Neuronal stem cell (in vitro differentiated cells): ENCODE results near the gene SEMA3A.

Experiments
- DNase-seq: peaks from one replicate; pipeline ENCODE4 v3.0.0-alpha.2; 2013; ENCODE audit warnings: low spot score
- H2AFZ ChIP-seq: one replicate; pipeline ENCODE4 v1.6.1; 2013; ENCODE audit warnings: mild to moderate bottlenecking, low read length, inconsistent platforms
- H2AK5ac ChIP-seq: 2 replicates; pipeline ENCODE4 v1.6.1; 2013; ENCODE audit warnings: low read depth, mild to moderate bottlenecking, inconsistent platforms, low read length, moderate library complexity, mixed read lengths
- H2BK120ac ChIP-seq: 2 replicates; pipeline ENCODE4 v1.6.1; 2013; ENCODE audit warnings: low read depth, mild to moderate bottlenecking, inconsistent platforms, low read length, moderate library complexity, mixed read lengths
- H2BK12ac ChIP-seq: one replicate; pipeline ENCODE4 v1.6.1; 2013; ENCODE audit warnings: low read length, inconsistent platforms
- H2BK15ac ChIP-seq: 2 replicates; pipeline ENCODE4 v1.6.1; 2013; ENCODE audit warnings: mild to moderate bottlenecking, low read length, inconsistent platforms, mixed read lengths
- H2BK5ac ChIP-seq: one replicate; pipeline ENCODE4 v1.6.1; 2013; ENCODE audit warnings: inconsistent platforms, mild to moderate bottlenecking, low read length, moderate library complexity
- H3K14ac ChIP-seq: one replicate; pipeline ENCODE4 v1.6.1; 2013; ENCODE audit warnings: low read length, inconsistent platforms
- H3K18ac ChIP-seq: 2 replicates; pipeline ENCODE4 v1.6.1; 2013; ENCODE audit warnings: low read length, inconsistent platforms
- H3K23ac ChIP-seq: 2 replicates; pipeline ENCODE4 v1.6.1; 2013; ENCODE audit warnings: low read depth, mild to moderate bottlenecking, mixed read lengths, low read length, inconsistent platforms; ENCODE audit not compliant: poor library complexity
- H3K27ac ChIP-seq: replicated peaks from 3 replicates; pipeline ENCODE4 v1.5.1; 2013; ENCODE audit warnings: low read length, inconsistent platforms
- H3K27me3 ChIP-seq, 3 experiments: 2 replicates each; pipeline ENCODE4 v1.6.1; 2013; ENCODE audit warnings: low read length in 3 of 3, mild to moderate bottlenecking in 2 of 3, inconsistent platforms in 1 of 3, low read depth in 1 of 3, mixed read lengths in 1 of 3, moderate library complexity in 1 of 3; ENCODE audit not compliant: control insufficient read depth in 3 of 3, insufficient read depth in 3 of 3
- H3K36me3 ChIP-seq, 2 donors: replicated peaks in 1 of 2; 2 replicates each; pipeline ENCODE4 v1.6.1; 2013; ENCODE audit warnings: low read length in 2 of 2; ENCODE audit not compliant: control insufficient read depth in 2 of 2, insufficient read depth in 2 of 2
- H3K4ac ChIP-seq: 2 replicates; pipeline ENCODE4 v1.6.1; 2013; ENCODE audit warnings: inconsistent platforms, mild to moderate bottlenecking, low read length, moderate library complexity
- H3K4me1 ChIP-seq, 2 donors: 1 replicate in 1 of 2; 2 replicates in 1 of 2; pipeline ENCODE4 v1.6.1; 2013; ENCODE audit warnings: low read length in 2 of 2, low read depth in 1 of 2; ENCODE audit not compliant: control insufficient read depth in 2 of 2, insufficient read depth in 1 of 2
- H3K4me2 ChIP-seq: one replicate; pipeline ENCODE4 v1.6.1; 2013; ENCODE audit warnings: mild to moderate bottlenecking, low read length, inconsistent platforms; ENCODE audit not compliant: insufficient read depth, poor library complexity, severe bottlenecking
- H3K4me3 ChIP-seq, 2 donors: 2 replicates each; pipeline ENCODE4 v1.5.1; 2013; ENCODE audit warnings: low read length in 2 of 2, mild to moderate bottlenecking in 2 of 2, inconsistent platforms in 1 of 2, moderate library complexity in 1 of 2
- H3K79me1 ChIP-seq: one replicate; pipeline ENCODE4 v1.6.1; 2013; ENCODE audit warnings: low read depth, mild to moderate bottlenecking, inconsistent platforms, low read length, moderate library complexity
- H3K9ac ChIP-seq: one replicate; pipeline ENCODE4 v1.6.1; 2013; ENCODE audit warnings: mild to moderate bottlenecking, low read depth, low read length, inconsistent platforms; ENCODE audit not compliant: poor library complexity
- H3K9me3 ChIP-seq, 2 donors: replicated peaks in 1 of 2; 2 replicates each; pipeline versions ENCODE3 to v1.6.1; 2013; ENCODE audit warnings: low read length in 2 of 2, mild to moderate bottlenecking in 2 of 2, inconsistent platforms in 1 of 2, low read depth in 1 of 2, mixed read lengths in 1 of 2, moderate library complexity in 1 of 2; ENCODE audit not compliant: control insufficient read depth in 2 of 2, insufficient read depth in 1 of 2
- H4K8ac ChIP-seq: one replicate; pipeline ENCODE4 v1.6.1; 2013; ENCODE audit warnings: low read depth, mild to moderate bottlenecking, inconsistent platforms, low read length, moderate library complexity
- H4K91ac ChIP-seq: one replicate; pipeline ENCODE4 v1.6.1; 2013; ENCODE audit warnings: low read length, low read depth, mild to moderate bottlenecking, inconsistent platforms; ENCODE audit not compliant: poor library complexity
- WGBS, 2 donors: extraction: QIAGEN DNeasy Blood & Tissue Kit; methylation state at CpG; one replicate each; pipeline ENCODE4 v1.1.7; 2013; ENCODE audit warnings: missing lambda C conversion rate in 2 of 2, mixed read lengths in 1 of 2; ENCODE audit not compliant: insufficient read length in 2 of 2, insufficient replicate concordance in 1 of 2; ENCODE audit errors: extremely low coverage in 2 of 2; 5-methylcytosine and 5-hydroxymethylcytosine counted together

SEMA3A gene

DNA sequence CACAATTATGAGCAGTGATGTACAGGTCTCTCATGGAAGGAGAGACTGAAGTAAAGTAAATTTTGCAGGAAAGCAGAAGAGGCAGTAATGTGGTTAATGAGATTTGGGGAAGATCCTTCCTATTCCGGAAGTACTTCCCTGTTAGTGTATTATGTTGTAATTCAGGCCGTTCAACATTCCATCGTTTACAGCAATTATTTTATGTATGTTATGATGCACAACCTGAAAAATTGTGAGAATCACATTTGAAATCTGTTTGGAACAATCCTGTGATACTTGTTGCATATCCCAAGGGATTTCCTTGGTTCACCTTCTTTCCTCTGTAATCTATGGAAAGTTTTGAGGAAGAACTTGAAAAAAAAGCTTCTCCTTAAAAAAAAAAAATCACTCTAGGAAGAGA lies 247.8 kb downstream of the SEMA3A start:
- Histone ChIP-seq H2BK120ac (no peak overlapping the region), H3K4ac (no peak overlapping the region), H3K23ac (no peak overlapping the region), H3K9ac (no peak overlapping the region), H2BK15ac (no peak overlapping the region), H3K27me3 (no peaks in the 10 kb centered on the region), H2AFZ (no peak overlapping the region), H4K91ac (no peak overlapping the region), H3K18ac (no peak overlapping the region), H3K4me3 (no peak overlapping the region), H2BK5ac (no peak overlapping the region), H2AK5ac (no peak overlapping the region), H3K27ac (no peak overlapping the region), H3K14ac (no peak overlapping the region), H3K4me1 (no peaks in the 10 kb centered on the region), H4K8ac (no peak overlapping the region), H3K79me1 (no peaks in the 10 kb centered on the region), H3K4me2 (no peak overlapping the region), H2BK12ac (no peak overlapping the region), H3K36me3 (no peaks in the 10 kb centered on the region), H3K9me3 (no peaks in the 10 kb centered on the region)
- WGBS, 2 donors: no CpG with 5 or more reads among the region's 3 CpGs
- DNase-seq: no peak

DNA sequence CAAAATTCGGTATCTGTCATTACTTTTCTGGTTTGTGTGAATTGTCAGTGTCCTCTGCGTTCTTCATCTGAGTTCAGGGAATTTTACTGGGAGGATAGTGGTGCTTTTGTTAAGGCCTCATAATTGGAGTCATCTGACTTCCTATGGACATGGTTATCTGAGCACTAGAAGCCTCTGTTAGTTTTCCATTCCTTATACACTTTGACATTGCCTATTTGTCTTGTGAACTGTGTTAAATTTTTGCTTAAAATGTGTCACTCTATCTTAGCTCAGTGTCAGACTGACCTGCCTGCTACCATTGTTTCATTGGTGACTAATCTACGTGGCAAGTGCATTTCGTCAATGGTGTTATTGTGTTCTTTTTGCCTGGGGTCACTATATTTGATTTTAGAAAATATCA lies 253.3 kb downstream of the SEMA3A start:
- no peaks in the 10 kb centered on the region for H3K79me1 ChIP-seq
- no peak overlapping the region for H2AK5ac ChIP-seq
- H2BK5ac ChIP-seq: no peak overlapping the region
- peak overlapping the region; percentile 30 for H2AFZ ChIP-seq
- H4K91ac ChIP-seq: no peak overlapping the region
- H2BK12ac ChIP-seq: no peak overlapping the region
- no peak for DNase-seq
- no peaks in the 10 kb centered on the region for H3K27me3 ChIP-seq
- H3K18ac ChIP-seq: no peak overlapping the region
- H3K9ac ChIP-seq: no peak overlapping the region
- no peaks in the 10 kb centered on the region for H3K9me3 ChIP-seq
- H2BK15ac ChIP-seq: no peak overlapping the region
- H3K23ac ChIP-seq: no peak overlapping the region
- no peak overlapping the region for H3K4me2 ChIP-seq
- H3K27ac ChIP-seq: no peak overlapping the region
- H3K4me1 ChIP-seq: peaks cover 1 to 4% of the 10 kb centered on the region in 2 donors
- H3K4me3 ChIP-seq: no peak overlapping the region
- WGBS, 2 donors: no CpG with 5 or more reads among the region's 4 CpGs
- H3K4ac ChIP-seq: no peak overlapping the region
- H3K36me3 ChIP-seq: no peaks in the 10 kb centered on the region
- no peak overlapping the region for H3K14ac ChIP-seq
- H4K8ac ChIP-seq: no peak overlapping the region
- no peak overlapping the region for H2BK120ac ChIP-seq

DNA sequence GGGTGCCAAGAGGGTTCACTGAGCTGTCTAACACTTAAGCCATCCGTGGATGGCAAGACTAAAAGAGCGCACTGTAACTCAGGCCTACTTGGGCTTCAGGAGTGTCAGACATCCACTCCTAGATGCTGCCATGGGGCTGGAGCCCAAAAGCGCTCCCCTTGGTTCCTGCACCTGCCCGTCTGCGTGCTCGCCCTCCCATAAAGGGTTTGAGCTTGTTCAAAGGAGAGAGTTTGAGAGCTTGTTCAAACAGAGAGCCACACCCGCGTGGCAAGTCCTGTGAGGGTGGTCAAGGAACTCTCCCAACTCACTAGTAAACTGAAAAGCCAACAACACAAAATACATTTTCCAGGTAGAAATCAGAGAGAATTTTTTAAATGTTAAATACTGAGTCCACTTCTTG lies 256.7 kb downstream of the SEMA3A start:
- Histone ChIP-seq H4K91ac (no peak overlapping the region), H3K4me2 (no peak overlapping the region), H3K9me3 (no peaks in the 10 kb centered on the region), H3K27me3 (no peaks in the 10 kb centered on the region), H2BK120ac (no peak overlapping the region), H2AFZ (no peak overlapping the region), H3K79me1 (no peaks in the 10 kb centered on the region), H3K9ac (no peak overlapping the region), H3K4ac (no peak overlapping the region), H3K23ac (no peak overlapping the region), H3K14ac (no peak overlapping the region), H2BK15ac (no peak overlapping the region), H3K36me3 (no peaks in the 10 kb centered on the region), H3K4me3 (no peak overlapping the region), H3K18ac (no peak overlapping the region), H2AK5ac (no peak overlapping the region), H2BK5ac (no peak overlapping the region), H3K4me1 (peaks cover 2 to 4% of the 10 kb centered on the region in 2 donors), H2BK12ac (no peak overlapping the region), H3K27ac (no peak overlapping the region), H4K8ac (no peak overlapping the region)
- DNase-seq: no peak
- WGBS, 2 donors: no CpG with 5 or more reads among the region's 8 CpGs

DNA sequence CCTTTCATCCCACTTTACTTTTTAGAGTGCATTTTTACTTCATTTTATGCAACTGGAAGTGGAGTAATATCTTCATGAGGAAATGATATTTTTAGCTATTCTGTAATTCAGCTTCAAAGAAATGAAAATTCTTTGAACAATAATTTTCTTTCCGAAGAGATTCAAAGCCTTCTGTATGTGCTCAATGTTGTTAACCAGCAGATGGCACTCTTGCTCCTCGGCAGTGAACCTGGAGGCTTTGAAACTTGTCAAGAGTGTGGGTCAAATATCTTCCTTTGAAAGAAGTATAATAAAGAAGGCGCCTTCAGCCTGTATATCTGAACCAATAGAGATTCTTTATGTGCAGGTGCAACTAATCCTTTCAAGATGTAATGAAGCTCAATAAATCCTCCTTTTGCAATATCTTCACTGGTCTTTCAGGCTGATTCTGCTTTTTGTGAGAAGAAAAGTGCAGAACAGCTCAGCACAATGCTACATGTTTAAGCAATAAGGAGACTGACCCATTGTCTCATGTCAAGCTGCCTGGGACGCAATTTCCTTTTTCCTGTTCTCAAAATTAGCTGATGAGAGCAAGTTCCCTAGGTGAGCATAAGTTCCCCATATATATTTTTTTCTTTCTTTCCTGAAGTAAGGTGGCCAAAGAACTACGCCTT lies 258.4 kb downstream of the SEMA3A start:
- Histone ChIP-seq H3K27ac (no peak overlapping the region), H3K9me3 (no peaks in the 10 kb centered on the region), H2BK120ac (no peak overlapping the region), H2BK12ac (no peak overlapping the region), H3K27me3 (no peaks in the 10 kb centered on the region), H3K23ac (no peak overlapping the region), H2BK15ac (no peak overlapping the region), H4K91ac (no peak overlapping the region), H2AK5ac (no peak overlapping the region), H3K14ac (no peak overlapping the region), H3K18ac (no peak overlapping the region), H3K4me1 (peaks cover 2 to 3% of the 10 kb centered on the region in 2 donors), H3K36me3 (no peaks in the 10 kb centered on the region), H2BK5ac (no peak overlapping the region), H3K4me2 (no peak overlapping the region), H3K4me3 (no peak overlapping the region), H3K79me1 (no peaks in the 10 kb centered on the region), H2AFZ (peak overlapping the region; percentile 1), H3K4ac (no peak overlapping the region), H3K9ac (no peak overlapping the region), H4K8ac (no peak overlapping the region)
- no CpG with 5 or more reads among the region's 5 CpGs for WGBS, 2 donors
- peak; percentile 76 for DNase-seq
